H1 (cell line): ENCODE measurements around the gene SPHKAP. TPM values are rescaled to one million over a fixed set of nuclear protein-coding genes. Genes with fewer than 3 reads are reported as not detected.

Experiments used
- ATF2 ChIP-seq: IDR thresholded peaks from 2 replicates; pipeline ENCODE4 v1.6.1; 2012; ENCODE audit warnings: low read length, inconsistent platforms
- EZH2 ChIP-seq: fragments of 200-600 bp; sonication (generic); IDR thresholded peaks from 2 replicates; pipeline ENCODE4 v1.7.1; 2012; ENCODE audit warnings: low read depth, mild to moderate bottlenecking, moderate library complexity, low read length, inconsistent platforms; ENCODE audit not compliant: severe bottlenecking
- GTF2F1 ChIP-seq: IDR thresholded peaks from 2 replicates; pipeline ENCODE4 v1.6.1; 2012; ENCODE audit warnings: low read depth, low read length, improper control_type of control experiment, borderline replicate concordance
- JUND ChIP-seq: IDR thresholded peaks from 2 replicates; pipeline ENCODE4 v1.6.1; 2011; ENCODE audit warnings: mild to moderate bottlenecking, improper control_type of control experiment, low read length
- NANOG ChIP-seq: IDR thresholded peaks from 2 replicates; pipeline ENCODE4 v1.6.1; 2011; ENCODE audit warnings: low read length, low read depth, mild to moderate bottlenecking, inconsistent platforms; ENCODE audit not compliant: insufficient read depth, poor library complexity, severe bottlenecking
- PHF8 ChIP-seq: fragments of 200-600 bp; sonication (generic); conservative IDR thresholded peaks from 2 replicates; pipeline ENCODE4 v1.7.1; 2012; ENCODE audit warnings: low read depth, mild to moderate bottlenecking, inconsistent platforms, low read length, moderate library complexity
- TBP ChIP-seq: IDR thresholded peaks from 2 replicates; pipeline ENCODE4 v1.6.1; 2011; ENCODE audit warnings: low read depth, low read length, improper control_type of control experiment
- ZNF274 ChIP-seq: IDR thresholded peaks from 2 replicates; pipeline ENCODE4 v1.7.0; 2012; ENCODE audit warnings: low read length, borderline replicate concordance; ENCODE audit errors: extremely low read depth
- polyA plus RNA-seq, 7 experiments: library from polyadenylated mRNA; depleted of rRNA in 3 of 7; stranded (reverse) in 5 of 7; unstranded in 2 of 7; fragments of >200 nt in 5 of 7; fragments of 200-250 nt in 2 of 7; gene quantifications; 1 replicate in 5 of 7; 2 replicates in 1 of 7; 4 replicates in 1 of 7; pipeline versions ENCODE4 v1.2.1 to v1.2.3, GENCODE V29; 2011 to 2013; ENCODE audit warnings: missing spikeins in 2 of 7, mixed read lengths in 2 of 7
- total RNA-seq: library from RNA; stranded (reverse); fragmentation: NEBNext Ultra II Directional; extraction: Animal tissue kit (Norgen Biotek cat#: 25700); gene quantifications from 2 replicates; pipeline ENCODE4 v1.2.1, GENCODE V29; 2021

SPHKAP gene
- total and polyA plus RNA-seq, 2 of the 8 experiments (the other 6 are each of a cell fraction or from before 2014, with no cell fraction given) = 0.02 TPM; not detected in 1

GRCh38 chr2:228059735-228060134 is 121.8 kb downstream of the SPHKAP start (continued):
- no peak for TF ChIP-seq ATF2
- TF ChIP-seq EZH2 = no peak
- no peak for TF ChIP-seq TBP
- TF ChIP-seq PHF8 = no peak
- TF ChIP-seq ZNF274 = no peak
- no peak for TF ChIP-seq GTF2F1
- TF ChIP-seq NANOG = no peak
- no peak for TF ChIP-seq JUND
